ENCODE data around the gene MXD4.
A peak's percentile ranks its signal among the peaks of the same experiment; 100 is the strongest.

Gene MXD4

GRCh38 chr4:2261110-2261852 lies 628 bp downstream of the MXD4 start:
- peak; percentile 62 to 67 for DNase-seq

DNA sequence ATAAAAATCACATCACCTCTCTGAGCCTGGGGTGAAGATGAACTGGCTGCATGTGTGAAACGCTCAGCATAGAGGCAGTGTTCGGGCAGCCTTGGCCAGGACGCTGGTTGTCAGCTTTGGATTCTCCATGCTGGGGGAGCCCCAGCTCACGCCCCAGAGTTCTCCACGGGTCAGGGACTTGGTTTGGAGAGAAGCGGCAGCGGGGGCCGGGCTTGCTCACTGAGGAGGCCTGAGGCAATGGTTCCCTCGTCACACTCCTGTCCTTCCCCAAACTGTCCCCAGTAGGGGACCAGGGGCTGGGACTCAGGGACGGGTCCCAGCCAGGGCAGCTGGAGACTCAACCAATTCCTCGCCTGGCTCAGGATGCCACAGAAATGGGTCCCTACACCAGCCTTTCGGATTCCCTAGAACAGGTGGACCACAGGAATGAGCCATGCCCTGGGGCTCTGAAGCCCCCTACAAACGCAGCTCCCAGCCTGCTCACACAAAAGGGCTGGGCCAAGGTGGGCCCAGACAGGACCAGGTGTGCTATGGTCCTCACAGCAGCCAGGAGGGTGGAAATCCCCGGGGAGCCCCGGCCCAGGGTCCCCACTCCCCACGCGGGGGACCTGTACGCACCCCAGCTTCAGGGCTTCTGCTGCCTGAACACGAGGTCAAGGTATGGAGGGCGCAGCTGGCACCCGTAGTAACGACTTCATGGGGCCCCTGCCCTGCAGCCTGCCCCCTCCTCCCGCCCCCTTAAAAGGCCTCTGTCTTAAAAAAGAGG lies 1.4 kb downstream of the MXD4 start:
- no peak for DNase-seq

DNA sequence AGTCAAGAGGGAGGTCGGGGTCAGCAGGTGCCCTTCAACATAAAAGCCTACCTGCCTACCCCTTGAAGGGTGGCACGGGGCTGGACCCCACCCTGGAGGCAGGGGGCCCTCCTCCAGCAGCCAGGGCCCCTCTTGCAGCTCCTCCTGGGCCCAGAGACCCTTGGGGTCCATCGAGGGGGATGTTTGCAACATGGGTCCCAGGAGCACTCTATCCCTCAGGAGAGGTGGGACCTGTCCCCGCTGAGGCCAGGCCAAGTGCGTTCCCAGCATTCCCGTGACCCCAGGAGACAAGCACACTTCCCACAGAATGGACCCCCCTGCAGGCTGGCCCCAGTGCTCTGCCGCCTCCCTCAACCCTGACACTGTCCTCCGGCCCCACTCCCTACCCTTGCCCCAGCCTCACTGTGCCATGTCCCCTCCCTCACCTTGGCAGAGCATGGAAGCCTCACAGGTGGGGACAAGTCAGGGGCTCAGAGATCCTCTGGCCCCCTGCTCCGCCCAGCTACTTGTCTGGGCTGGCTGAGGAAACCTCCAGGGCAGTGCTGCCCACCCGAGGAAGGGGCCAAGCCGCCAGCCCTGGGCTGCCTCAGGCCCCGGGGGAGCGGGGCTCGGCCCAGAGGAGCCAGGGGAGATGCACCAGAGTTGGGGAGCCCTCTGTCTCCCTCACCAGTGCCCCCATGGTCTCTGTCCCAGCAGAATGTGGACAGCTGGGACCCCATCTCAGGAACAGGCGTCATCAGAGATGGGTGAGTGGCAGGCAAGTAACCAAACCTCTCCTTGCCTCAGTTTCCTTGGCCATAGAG lies 2.2 kb downstream of the MXD4 start:
- DNase-seq, result no peak

GRCh38 chr4:2259036-2259540 lies 2.8 kb downstream of the MXD4 start:
- DNase-seq, result no peak

GRCh38 chr4:2258091-2259035 lies 3.5 kb downstream of the MXD4 start:
- no peak for DNase-seq

- DNase-seq, result no peak
Measured at GRCh38 chr4:2257361-2258081, 4.4 kb downstream of the MXD4 start.

DNA sequence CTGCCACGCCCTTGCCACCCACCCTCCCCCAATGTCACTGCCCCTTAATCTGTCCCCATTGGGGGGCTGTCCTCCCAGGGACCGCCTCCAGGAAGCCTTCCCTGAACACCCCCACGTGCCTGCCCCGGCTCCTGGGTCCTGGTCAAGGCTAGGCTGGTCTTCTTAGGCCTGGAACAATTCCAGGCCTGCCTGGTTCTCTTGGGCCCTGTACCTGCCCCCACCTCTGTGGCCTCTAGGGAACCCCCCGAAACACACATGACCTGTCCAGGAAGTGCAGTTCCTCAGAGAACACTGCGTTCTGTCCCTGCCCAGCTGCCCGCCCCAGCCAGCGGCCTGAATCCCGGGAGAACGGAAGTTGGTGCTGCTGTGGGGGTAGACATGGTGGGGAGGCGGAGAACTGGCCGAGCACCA lies 5.1 kb downstream of the MXD4 start:
- DNase-seq, result peak in 1 of 2 donors; percentile 14

GRCh38 chr4:2256156-2256731 lies 5.7 kb downstream of the MXD4 start:
- peak in 1 of 2 donors; percentile 15 for DNase-seq

DNA sequence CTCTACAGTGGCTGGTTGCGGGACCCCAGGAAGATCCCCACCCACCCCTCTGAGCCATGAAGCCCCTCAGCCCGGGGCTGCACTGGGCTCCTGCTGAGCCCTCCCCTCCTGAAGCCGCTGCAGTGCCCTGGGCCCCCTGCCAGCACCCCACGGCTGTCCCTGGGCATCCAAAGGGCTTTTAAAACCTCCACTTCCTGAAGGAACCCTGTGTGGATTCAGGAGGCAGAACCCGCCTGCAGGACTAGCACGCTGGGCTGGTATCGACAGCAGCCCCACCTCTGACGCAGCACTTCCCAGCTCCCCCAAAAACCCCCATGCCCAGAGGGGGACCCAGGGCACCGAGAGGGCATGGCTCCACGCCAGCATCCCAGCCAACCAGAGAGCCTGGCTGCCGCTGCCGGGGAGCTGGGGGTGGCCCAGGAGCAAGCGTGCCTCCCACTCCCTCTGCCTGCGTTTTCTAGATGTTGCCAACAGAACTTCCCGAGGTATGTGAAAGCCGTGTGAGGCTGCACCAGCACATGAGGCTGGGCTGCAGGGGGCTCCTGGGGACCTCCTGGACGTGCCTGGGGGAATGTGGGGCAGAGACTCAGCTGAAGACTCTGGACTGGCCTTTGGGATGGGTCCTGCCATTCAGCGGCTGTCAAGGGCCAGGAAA lies 6.3 kb downstream of the MXD4 start:
- no peak for DNase-seq

- peak in 1 of 2 donors; percentile 15 for DNase-seq
Measured at GRCh38 chr4:2254665-2255500, 7.0 kb downstream of the MXD4 start.

DNA sequence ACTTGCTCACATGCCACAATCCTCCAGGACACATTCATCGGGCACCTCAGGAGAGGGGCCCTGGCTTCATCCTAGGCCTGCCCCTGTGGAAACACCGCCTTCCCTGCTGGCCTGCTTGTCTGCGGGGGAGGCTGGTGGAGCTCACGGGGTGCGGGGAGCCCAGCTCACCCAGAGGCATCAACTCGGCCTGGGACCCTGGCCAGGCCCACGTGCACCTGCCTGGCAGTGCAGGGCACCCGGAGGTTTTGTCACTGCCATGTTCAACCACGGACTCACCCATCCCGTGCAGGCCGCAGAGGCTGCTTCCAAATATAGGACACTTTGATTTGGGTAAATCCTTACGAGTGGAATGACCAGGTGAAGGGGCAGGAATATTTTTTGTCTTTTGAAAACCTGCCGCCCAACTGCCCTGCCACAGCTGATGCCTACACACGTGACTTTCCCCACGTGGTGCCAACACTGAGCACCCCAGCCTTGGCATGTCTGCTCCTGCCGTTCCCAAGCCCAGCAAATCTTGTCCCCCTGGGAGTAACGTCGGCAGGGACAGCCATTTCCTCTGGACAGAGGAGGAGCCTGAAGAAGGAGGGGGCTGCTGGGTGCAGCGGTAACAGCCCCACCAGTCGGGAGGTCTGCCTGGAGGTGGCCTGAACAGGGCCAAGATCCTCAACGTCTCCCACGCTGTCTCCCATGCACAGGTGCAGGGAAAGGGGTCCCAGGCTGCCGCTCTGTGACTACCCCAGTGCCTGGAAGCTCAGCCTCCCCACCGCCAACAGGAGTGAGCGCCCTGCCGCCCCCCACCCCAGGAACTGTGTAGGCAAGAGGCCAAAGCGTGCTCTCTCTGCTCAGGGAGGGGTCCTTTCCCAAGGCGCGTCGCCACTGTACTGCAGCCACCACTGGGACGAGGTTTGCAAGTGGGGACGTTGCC lies 8.5 kb downstream of the MXD4 start:
- peak in 1 of 2 donors; percentile 15 for DNase-seq

GRCh38 chr4:2252530-2253091 lies 9.3 kb downstream of the MXD4 start:
- no peak for DNase-seq

GRCh38 chr4:2251795-2252529 lies 9.9 kb downstream of the MXD4 start:
- peak in 1 of 2 donors; percentile 14 for DNase-seq

- DNase-seq, result peak in 1 of 2 donors; percentile 14
Measured at GRCh38 chr4:2251073-2251794, 10.7 kb downstream of the MXD4 start.

DNA sequence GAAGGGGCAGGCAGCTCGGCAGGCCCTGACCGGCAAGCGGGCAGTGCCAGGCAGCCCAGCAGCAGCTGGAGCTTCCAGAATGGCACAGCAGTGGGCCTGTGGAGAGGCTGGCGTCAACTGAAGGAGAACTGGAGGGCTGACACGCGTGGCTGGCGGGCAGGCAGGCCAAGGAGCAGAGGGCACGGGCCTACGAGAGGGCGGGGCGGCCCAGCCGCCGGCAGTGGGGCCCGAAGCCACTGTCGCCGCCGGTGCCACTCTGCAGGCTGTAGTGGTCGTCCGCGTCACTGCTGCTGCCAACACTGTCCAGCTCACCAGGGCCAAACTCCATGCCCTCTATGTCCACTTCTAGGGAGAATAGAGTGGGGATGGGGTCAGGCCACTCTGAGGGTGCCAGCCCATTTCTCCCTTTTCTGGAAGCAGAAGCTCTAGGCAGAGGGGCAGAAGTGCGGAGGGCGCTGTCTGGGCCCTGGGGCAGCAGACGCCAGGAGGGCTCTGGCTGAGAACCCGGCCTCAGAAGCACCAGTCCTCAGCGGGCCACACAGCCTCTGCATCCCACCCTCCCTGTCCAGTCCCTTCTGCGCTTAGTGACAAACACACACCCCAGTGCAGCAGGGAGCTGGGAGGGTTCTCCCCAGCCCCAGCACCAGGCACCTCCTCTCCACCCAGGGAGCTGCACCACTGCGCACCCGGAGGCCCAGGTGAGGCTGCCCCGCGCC lies 11.4 kb downstream of the MXD4 start:
- DNase-seq, result peak in 1 of 2 donors; percentile 15

All from stimulated activated CD4-positive, alpha-beta T cell treated with anti-CD3 and anti-CD28 coated beads, Interleukin-2, amount 100 ng/mL, for 24 hours (primary cell).